Eye (tissue), 1 donor: ENCODE results near the gene CA10.
A peak's percentile ranks its signal among the peaks of the same experiment; 100 is the strongest.

Experiments used
- DNase-seq: peaks from one replicate; pipeline ENCODE4 v3.0.0-alpha.2; 2015

Gene CA10

GRCh38 chr17:52158450-52159042 lies at the start of gene CA10:
CA10 (minus strand) TSS chr17:52158714.
- peak; percentile 77 for DNase-seq

- DNase-seq, result no peak
These were observed 49.3 kb upstream of the CA10 start for GRCh38 chr17:52207796-52208195.

- DNase-seq, result no peak
These were observed 44.1 kb upstream of the CA10 start for GRCh38 chr17:52202520-52203080.

- peak; percentile 13 for DNase-seq
These were observed 43.4 kb upstream of the CA10 start for GRCh38 chr17:52201767-52202519.

GRCh38 chr17:52191491-52191890 lies 33.0 kb upstream of the CA10 start:
- no peak for DNase-seq

- no peak for DNase-seq
These were observed 23.3 kb upstream of the CA10 start for GRCh38 chr17:52181782-52182181.

- DNase-seq, result no peak
These were observed 19.5 kb upstream of the CA10 start for GRCh38 chr17:52178012-52178411.

GRCh38 chr17:52170963-52171572 lies 12.6 kb upstream of the CA10 start:
- DNase-seq, result peak; percentile 68

GRCh38 chr17:52160136-52160567 lies 1.6 kb upstream of the CA10 start:
- DNase-seq, result peak; percentile 34

GRCh38 chr17:52159246-52160135 lies 977 bp upstream of the CA10 start:
- DNase-seq, result peak; percentile 42

- DNase-seq, result peak; percentile 56
These were observed 688 bp downstream of the CA10 start for GRCh38 chr17:52157603-52158449.

GRCh38 chr17:52156576-52157570 lies 1.6 kb downstream of the CA10 start:
- no peak for DNase-seq

- DNase-seq, result no peak
These were observed 3.2 kb downstream of the CA10 start for GRCh38 chr17:52155301-52155700.

- DNase-seq, result no peak
These were observed 4.0 kb downstream of the CA10 start for GRCh38 chr17:52154466-52154865.

GRCh38 chr17:52150935-52151334 lies 7.6 kb downstream of the CA10 start:
- DNase-seq, result no peak

GRCh38 chr17:52149626-52150025 lies 8.9 kb downstream of the CA10 start:
- no peak for DNase-seq

- DNase-seq, result no peak
These were observed 9.6 kb downstream of the CA10 start for GRCh38 chr17:52148969-52149351.

- DNase-seq, result no peak
These were observed 10.1 kb downstream of the CA10 start for GRCh38 chr17:52148288-52148968.

GRCh38 chr17:52147872-52148271 lies 10.6 kb downstream of the CA10 start:
- DNase-seq, result no peak

GRCh38 chr17:52147431-52147830 lies 11.1 kb downstream of the CA10 start:
- no peak for DNase-seq
